Stimulated activated CD4-positive, alpha-beta T cell treated with anti-CD3 and anti-CD28 coated beads, Interleukin-1b, Interleukin-23, amount 100 ng/mL, for 4 hours (primary cell): ENCODE measurements around the gene MRAS.
"Not testable (repeated sequence)": the region's sequence is repeated elsewhere in the genome, so short reads cannot be mapped to it uniquely, and the experiment has no call there.

Experiments used
- DNase-seq, 2 donors: peaks; one replicate each; pipeline ENCODE4 v3.0.0-alpha.2; 2020; ENCODE audit warnings: low read depth in 2 of 2

The MRAS gene

GRCh38 chr3:138367326-138367850 is 19.0 kb downstream of the MRAS start:
- no peak for DNase-seq

- no peak for DNase-seq
Observed at GRCh38 chr3:138367911-138368310, 19.5 kb downstream of the MRAS start.

GRCh38 chr3:138369151-138369900 is 20.9 kb downstream of the MRAS start:
- no peak for DNase-seq

GRCh38 chr3:138370321-138370720 is 21.9 kb downstream of the MRAS start:
- DNase-seq: no peak

- DNase-seq: no peak
Observed at GRCh38 chr3:138371070-138371965, 22.9 kb downstream of the MRAS start.

- no peak for DNase-seq
Observed at GRCh38 chr3:138373087-138373735, 24.8 kb downstream of the MRAS start.

GRCh38 chr3:138373736-138374094 is 25.3 kb downstream of the MRAS start:
- no peak for DNase-seq

- no peak for DNase-seq
Observed at GRCh38 chr3:138374573-138375134, 26.3 kb downstream of the MRAS start.

GRCh38 chr3:138375447-138375846 is 27.1 kb downstream of the MRAS start:
- no peak for DNase-seq

GRCh38 chr3:138376663-138377062 is 28.3 kb downstream of the MRAS start:
- no peak for DNase-seq

GRCh38 chr3:138377212-138377611 is 28.8 kb downstream of the MRAS start:
- DNase-seq: not testable (repeated sequence)

- no peak for DNase-seq
Observed at GRCh38 chr3:138377804-138378203, 29.4 kb downstream of the MRAS start.

GRCh38 chr3:138378331-138378730 is 30.0 kb downstream of the MRAS start:
- no peak for DNase-seq

GRCh38 chr3:138378990-138379389 is 30.6 kb downstream of the MRAS start:
- no peak for DNase-seq

GRCh38 chr3:138381413-138381901 is 33.1 kb downstream of the MRAS start:
- DNase-seq: no peak

- no peak for DNase-seq
Observed at GRCh38 chr3:138381950-138382715, 33.8 kb downstream of the MRAS start.

GRCh38 chr3:138383715-138384465 is 35.5 kb downstream of the MRAS start:
- no peak for DNase-seq

GRCh38 chr3:138384531-138384930 is 36.2 kb downstream of the MRAS start:
- no peak for DNase-seq

- no peak for DNase-seq
Observed at GRCh38 chr3:138384976-138385375, 36.6 kb downstream of the MRAS start.

- no peak for DNase-seq
Observed at GRCh38 chr3:138389144-138389601, 40.8 kb downstream of the MRAS start.
